NCI-H1092 treated with DMSO at 0.1 percent for 48 hours (cell line): ENCODE data around the gene UNC5B.
A peak's percentile ranks its signal among the peaks of the same experiment; 100 is the strongest.
"Not testable (repeated sequence)": the region's sequence is repeated elsewhere in the genome, so short reads cannot be mapped to it uniquely, and the experiment has no call there.

ENCODE experiments used
- DNase-seq: peaks from one replicate; lab custom pipeline; 2025; lab: John Stamatoyannopoulos, UW

Gene UNC5B

GRCh38 chr10:71209731-71210541, 2.4 kb upstream of the UNC5B start:
- DNase-seq, result no peak

GRCh38 chr10:71210542-71210871, 1.9 kb upstream of the UNC5B start:
- DNase-seq, result peak; percentile 13

- no peak for DNase-seq
Measured at GRCh38 chr10:71211053-71211452, 1.3 kb upstream of the UNC5B start.

GRCh38 chr10:71211775-71212317, 524 bp upstream of the UNC5B start:
- DNase-seq, result no peak

- DNase-seq, result peak; percentile 61
Measured at GRCh38 chr10:71213127-71213621, 804 bp downstream of the UNC5B start.

- no peak for DNase-seq
Measured at GRCh38 chr10:71213761-71214440, 1.5 kb downstream of the UNC5B start.

- DNase-seq, result no peak
Measured at GRCh38 chr10:71214641-71215559, 2.5 kb downstream of the UNC5B start.

- DNase-seq, result no peak
Measured at GRCh38 chr10:71216363-71216695, 4.0 kb downstream of the UNC5B start.

- no peak for DNase-seq
Measured at GRCh38 chr10:71216751-71217265, 4.4 kb downstream of the UNC5B start.

GRCh38 chr10:71217266-71218045, 5.1 kb downstream of the UNC5B start:
- DNase-seq, result no peak

- DNase-seq, result no peak
Measured at GRCh38 chr10:71218046-71218650, 5.8 kb downstream of the UNC5B start.

- no peak for DNase-seq
Measured at GRCh38 chr10:71218651-71219050, 6.3 kb downstream of the UNC5B start.

- not testable (repeated sequence) for DNase-seq
Measured at GRCh38 chr10:71219236-71219917, 7.0 kb downstream of the UNC5B start.

GRCh38 chr10:71219918-71220688, 7.7 kb downstream of the UNC5B start:
- DNase-seq, result no peak

GRCh38 chr10:71220689-71221540, 8.5 kb downstream of the UNC5B start:
- DNase-seq, result no peak

- DNase-seq, result no peak
Measured at GRCh38 chr10:71221586-71222202, 9.3 kb downstream of the UNC5B start.

- no peak for DNase-seq
Measured at GRCh38 chr10:71222601-71223346, 10.4 kb downstream of the UNC5B start.
